Measurements from ENCODE around the gene FCN1.

GRCh38 chr9:134935056-134935640 lies 17.4 kb upstream of the FCN1 start:
- TF ChIP-seq CTCF (IDR thresholded peaks at IDR 0.05) (no peak), POLR2A (IDR thresholded peaks at IDR 0.05) (no peak), POLR2AphosphoS5 (IDR thresholded peaks at IDR 0.05) (no peak), EP300 (IDR thresholded peaks at IDR 0.05) (no peak)
